GM19452 (cell line): ENCODE results near the gene C15orf40.

Source experiments
- ATAC-seq: cut with Tn5 transposase; IDR thresholded peaks from one replicate; pipeline ENCODE4 v1.9.1; 2021; ENCODE audit not compliant: unreplicated experiment

Gene C15orf40

DNA sequence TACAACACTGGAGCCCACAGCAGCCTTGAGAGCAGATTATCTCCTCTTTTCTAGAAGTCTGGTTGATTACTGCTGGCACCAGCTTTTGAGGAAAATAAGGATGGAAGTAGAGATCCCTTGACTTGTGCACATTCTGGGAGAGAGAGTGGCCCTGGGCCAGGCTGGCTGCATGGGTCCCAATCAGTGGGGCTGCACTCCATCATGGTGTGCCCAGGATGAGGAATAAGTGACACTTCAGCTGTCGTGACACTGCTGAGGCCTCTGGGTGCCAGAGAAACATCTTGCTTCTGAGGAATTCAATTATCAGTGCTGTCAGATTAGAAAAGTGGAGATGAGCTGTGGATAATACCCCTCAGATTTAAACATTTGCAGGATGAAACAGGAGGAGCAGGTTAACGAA is 16.4 kb downstream of the C15orf40 start:
- ATAC-seq, result no peak

DNA sequence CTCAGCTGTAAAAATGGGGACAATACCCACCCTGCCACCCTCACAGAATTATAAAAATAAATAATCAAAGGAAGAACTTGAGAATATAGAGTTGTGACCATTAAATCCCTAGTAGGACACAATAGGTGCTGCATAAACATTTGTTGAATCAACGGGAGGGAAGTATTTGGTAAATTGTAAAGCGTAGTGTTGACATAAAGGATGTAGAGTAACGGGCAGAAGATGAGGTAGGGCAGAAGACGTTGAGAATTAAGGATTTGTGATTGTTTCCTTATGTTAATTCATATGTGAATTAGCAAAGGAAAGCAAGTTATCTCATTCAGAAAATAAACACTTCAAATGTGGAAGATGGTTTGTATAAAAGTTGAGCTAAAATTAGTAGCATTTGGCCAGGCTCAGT is 18.3 kb downstream of the C15orf40 start:
- no peak for ATAC-seq

GRCh38 chr15:82992436-82992998 is 18.9 kb downstream of the C15orf40 start:
- no peak for ATAC-seq

DNA sequence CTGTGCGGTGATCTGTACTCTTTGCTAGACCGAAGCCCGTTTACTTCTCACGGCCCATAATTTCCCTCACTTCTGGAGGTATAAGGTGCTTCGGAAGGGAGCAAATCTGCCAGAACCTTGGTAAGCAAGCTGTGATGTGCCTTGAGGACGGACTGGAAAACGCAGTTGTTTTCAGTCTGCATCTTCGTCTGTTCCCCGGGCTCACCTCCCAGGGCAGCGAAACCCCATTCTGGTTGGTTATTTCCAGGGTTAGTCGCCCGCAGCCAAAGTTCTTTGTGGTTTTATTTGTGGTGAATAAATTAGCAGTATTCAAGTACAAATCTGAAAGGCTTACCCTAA is 25.0 kb downstream of the C15orf40 start:
- peak; percentile 35 for ATAC-seq

- peak; percentile 92 for ATAC-seq
These were observed 25.6 kb downstream of the C15orf40 start, which contains the start of gene RAMAC for GRCh38 chr15:82985688-82986441. RAMAC (plus strand) TSS chr15:82986210; CDS start chr15:82989019, 2,809 bp downstream.

DNA sequence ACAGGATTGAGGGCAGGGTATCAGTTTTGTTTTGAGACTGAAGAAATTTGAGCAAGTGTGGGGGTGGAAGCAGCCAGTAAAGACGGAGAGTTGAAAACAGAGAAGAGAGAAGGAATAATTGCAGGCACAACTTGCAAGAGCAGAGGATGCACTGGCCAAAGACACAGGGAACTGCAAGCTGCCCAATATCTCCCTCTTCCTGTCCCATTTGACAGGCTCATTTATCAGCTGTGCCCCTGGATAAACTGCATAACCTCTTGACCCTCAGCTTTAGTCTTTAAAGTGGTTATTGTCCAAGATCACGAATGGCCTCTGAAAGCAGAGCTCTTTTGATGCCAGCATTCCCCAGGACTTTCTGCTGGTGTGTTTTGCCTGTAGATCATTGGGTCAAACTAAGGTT is 30.5 kb downstream of the C15orf40 start:
- no peak for ATAC-seq

GRCh38 chr15:82979726-82980125 is 31.7 kb downstream of the C15orf40 start:
- ATAC-seq, result no peak

DNA sequence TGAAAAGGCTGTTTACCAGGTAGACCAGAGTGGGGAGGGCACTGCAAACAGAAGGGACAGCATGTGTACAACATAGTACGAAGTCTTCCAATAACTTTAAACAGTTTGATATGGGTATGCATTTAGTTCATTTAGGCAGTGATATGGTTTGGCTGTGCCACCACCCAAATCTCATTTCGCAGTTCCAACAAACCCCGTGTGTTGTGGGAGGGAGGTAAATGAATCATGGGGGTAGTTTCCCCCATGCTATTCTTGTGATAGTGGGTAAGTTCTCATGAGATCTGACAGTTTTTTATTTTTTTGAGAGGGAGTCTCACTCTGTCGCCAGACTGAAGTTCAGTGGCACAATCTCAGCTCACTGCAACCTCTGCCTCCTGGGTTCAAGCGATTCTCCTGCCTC is 33.0 kb downstream of the C15orf40 start:
- no peak for ATAC-seq

- ATAC-seq, result no peak
These were observed 34.4 kb downstream of the C15orf40 start for GRCh38 chr15:82977076-82977475.

GRCh38 chr15:82972990-82973389 is 38.4 kb downstream of the C15orf40 start:
- no peak for ATAC-seq

GRCh38 chr15:82971218-82971984 is 40.0 kb downstream of the C15orf40 start:
- ATAC-seq, result no peak

- no peak for ATAC-seq
These were observed 40.7 kb downstream of the C15orf40 start for GRCh38 chr15:82970696-82971095.

- ATAC-seq, result no peak
These were observed 41.3 kb downstream of the C15orf40 start for GRCh38 chr15:82970078-82970686.

- no peak for ATAC-seq
These were observed 42.1 kb downstream of the C15orf40 start for GRCh38 chr15:82969353-82969752.

GRCh38 chr15:82968066-82968465 is 43.4 kb downstream of the C15orf40 start:
- ATAC-seq, result no peak

GRCh38 chr15:82966671-82967071 is 44.8 kb downstream of the C15orf40 start:
- ATAC-seq, result peak; percentile 84

DNA sequence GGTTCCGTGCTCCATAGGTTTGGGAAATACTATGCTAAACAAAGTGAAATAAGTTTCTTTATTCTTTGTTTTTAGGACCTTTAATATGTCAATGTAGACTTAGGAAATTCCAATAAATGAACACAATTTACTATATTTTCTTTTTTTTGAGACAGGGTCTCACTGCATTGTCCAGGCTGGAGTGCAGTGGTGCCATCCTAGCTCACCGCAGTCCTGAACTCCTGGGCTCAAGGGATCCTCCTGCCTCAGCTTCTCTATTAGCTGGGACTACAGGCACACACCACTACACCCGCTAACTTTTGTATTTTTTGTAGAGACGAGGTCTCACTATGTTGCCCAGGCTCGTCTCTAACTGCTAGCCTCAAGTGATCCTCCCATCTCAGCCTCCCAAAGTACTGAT is 46.5 kb downstream of the C15orf40 start:
- ATAC-seq, result no peak

- ATAC-seq, result no peak
These were observed 47.7 kb downstream of the C15orf40 start for GRCh38 chr15:82963471-82964341.

- no peak for ATAC-seq
These were observed 50.7 kb downstream of the C15orf40 start for GRCh38 chr15:82960766-82961165.

GRCh38 chr15:82959423-82959822 is 52.0 kb downstream of the C15orf40 start:
- no peak for ATAC-seq

GRCh38 chr15:82958638-82959037 is 52.8 kb downstream of the C15orf40 start:
- no peak for ATAC-seq
